WTC11 (cell line): ENCODE measurements around the gene AKAP13. TPM values are rescaled to one million over a fixed set of nuclear protein-coding genes. Genes with fewer than 3 reads are reported as not detected.

Experiments used
- ATAC-seq: fragments of 200-7000 bp; cut with Tn5 transposase; 2 replicates; pipeline ENCODE4 v1.10.0; 2021; ENCODE audit warnings: mild to moderate bottlenecking, moderate library complexity
- CTCF ChIA-PET: fragments of 300-600 bp; sonication (Branson Sonifier 250); formaldehyde crosslinking; loops from one replicate; lab custom pipeline; 2021; ENCODE audit warnings: antibody characterized with exemption; lab: Charles Lee
- POLR2A ChIA-PET: fragments of 350-600 bp; sonication (Branson Sonifier 250); formaldehyde crosslinking; loops from one replicate; lab custom pipeline; 2021; ENCODE audit warnings: antibody characterized with exemption; lab: Charles Lee
- DNase-seq: peaks from one replicate; pipeline ENCODE4 v3.0.0; 2021; ENCODE audit warnings: low spot score
- H3K27ac Mint-ChIP-seq: 2 replicates; pipeline ENCODE4 v1.8.0; 2021; ENCODE audit warnings: mixed read lengths
- H3K27me3 Mint-ChIP-seq: 2 replicates; pipeline ENCODE4 v1.8.0; 2021; ENCODE audit warnings: low read depth, mild to moderate bottlenecking, moderate library complexity, mixed read lengths
- H3K36me3 Mint-ChIP-seq: 2 replicates; pipeline ENCODE4 v1.8.0; 2021; ENCODE audit warnings: mixed read lengths
- H3K4me1 Mint-ChIP-seq: 2 replicates; pipeline ENCODE4 v1.8.0; 2022; ENCODE audit warnings: mixed read lengths
- H3K4me3 Mint-ChIP-seq: 2 replicates; pipeline ENCODE4 v1.8.0; 2021; ENCODE audit warnings: mild to moderate bottlenecking, moderate library complexity, mixed read lengths
- H3K9me3 Mint-ChIP-seq: 2 replicates; pipeline ENCODE4 v1.8.0; 2021; ENCODE audit warnings: mixed read lengths
- CREM ChIP-seq: sonication (generic); formaldehyde crosslinking; IDR thresholded peaks from 2 replicates; pipeline ENCODE4 v1.8.1; 2022; ENCODE audit warnings: mild to moderate bottlenecking, missing genetic modification reagents, moderate library complexity
- ESRRA ChIP-seq: sonication (generic); formaldehyde crosslinking; IDR thresholded peaks from 2 replicates; pipeline ENCODE4 v1.8.1; 2022; ENCODE audit warnings: mild to moderate bottlenecking, missing genetic modification reagents, borderline replicate concordance
- NR3C1 ChIP-seq: sonication (generic); formaldehyde crosslinking; conservative IDR thresholded peaks from 2 replicates; pipeline ENCODE4 v1.8.1; 2023; ENCODE audit warnings: low read depth, mild to moderate bottlenecking, missing genetic modification reagents
- PRRX2 ChIP-seq: fragments of 250-450 bp; sonication (Bioruptor Pico); IDR thresholded peaks from 2 replicates; pipeline ENCODE4 v1.8.0; 2021; ENCODE audit warnings: mild to moderate bottlenecking
- ZBTB21 ChIP-seq: sonication (generic); formaldehyde crosslinking; IDR thresholded peaks from 2 replicates; pipeline ENCODE4 v1.8.1; 2023; ENCODE audit warnings: mild to moderate bottlenecking, missing genetic modification reagents, borderline replicate concordance
- ZNF317 ChIP-seq: sonication (generic); formaldehyde crosslinking; IDR thresholded peaks from 2 replicates; pipeline ENCODE4 v1.8.1; 2023; ENCODE audit warnings: low read depth, mild to moderate bottlenecking, moderate library complexity, missing genetic modification reagents, borderline replicate concordance
- total RNA-seq: library from RNA; stranded (reverse); gene quantifications from 3 replicates; pipeline ENCODE4 v1.2.3, GENCODE V29; 2021
- TF ChIP-seq, protein P1 (sequence below): sonication (generic); formaldehyde crosslinking; IDR thresholded peaks from 2 replicates; pipeline ENCODE4 v1.8.1; 2023; ENCODE audit warnings: mild to moderate bottlenecking, missing genetic modification reagents, borderline replicate concordance
- TF ChIP-seq, protein P2 (sequence below): fragments of 250-450 bp; sonication (Bioruptor Pico); conservative IDR thresholded peaks from 2 replicates; pipeline ENCODE4 v1.9.0; 2021; ENCODE audit warnings: mild to moderate bottlenecking
- TF ChIP-seq, protein P3 (sequence below): sonication (generic); formaldehyde crosslinking; conservative IDR thresholded peaks from 2 replicates; pipeline ENCODE4 v1.8.1; 2023; ENCODE audit warnings: mild to moderate bottlenecking, low read depth, missing genetic modification reagents, moderate library complexity
- TF ChIP-seq, protein P4 (sequence below): sonication (generic); formaldehyde crosslinking; IDR thresholded peaks from 2 replicates; pipeline ENCODE4 v1.8.1; 2022; ENCODE audit warnings: missing genetic modification reagents, borderline replicate concordance
- TF ChIP-seq, protein P5 (sequence below): fragments of 200-600 bp; IDR thresholded peaks from 2 replicates; pipeline ENCODE4 v1.8.0; 2022; ENCODE audit warnings: antibody characterized with exemption
- TF ChIP-seq, protein P6 (sequence below): sonication (generic); formaldehyde crosslinking; IDR thresholded peaks from 2 replicates; pipeline ENCODE4 v1.8.1; 2023; ENCODE audit warnings: mild to moderate bottlenecking, missing genetic modification reagents, moderate library complexity
- TF ChIP-seq, protein P7 (sequence below): fragments of 250-450 bp; sonication (Bioruptor Pico); IDR thresholded peaks from 2 replicates; pipeline ENCODE4 v1.9.0; 2021; ENCODE audit warnings: moderate library complexity, mild to moderate bottlenecking, inconsistent platforms, borderline replicate concordance
- TF ChIP-seq, protein P8 (sequence below): sonication (generic); formaldehyde crosslinking; IDR thresholded peaks from 2 replicates; pipeline ENCODE4 v1.8.1; 2023; ENCODE audit warnings: mild to moderate bottlenecking, missing genetic modification reagents
- TF ChIP-seq, protein P9 (sequence below): sonication (generic); formaldehyde crosslinking; IDR thresholded peaks from 2 replicates; pipeline ENCODE4 v1.8.0; 2022; ENCODE audit warnings: mild to moderate bottlenecking, missing genetic modification reagents

Gene AKAP13
- total RNA-seq, 1 experiment from 2014 or later = 50.3 TPM

DNA sequence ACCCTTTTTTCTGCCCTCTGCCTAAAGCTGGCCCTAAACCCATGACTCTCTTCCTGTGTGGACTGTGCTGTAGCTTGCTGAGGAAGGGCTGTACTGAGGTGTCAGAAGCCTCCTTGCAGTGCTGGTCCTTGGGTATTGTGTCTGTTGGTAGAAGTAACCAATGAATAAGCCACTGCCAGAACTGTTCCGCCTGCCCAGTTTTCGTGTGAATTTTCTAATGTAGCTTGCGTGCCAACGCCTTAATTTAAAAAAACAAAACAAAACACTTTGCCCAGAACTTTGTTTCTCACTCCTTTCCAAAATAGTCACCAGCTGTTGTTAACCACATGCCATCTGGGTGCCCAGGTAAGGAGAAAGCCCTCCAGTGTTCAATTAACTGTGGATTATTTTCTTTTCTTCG lies 312.5 kb downstream of the AKAP13 start (continued):
- TF ChIP-seq, protein P1, sequence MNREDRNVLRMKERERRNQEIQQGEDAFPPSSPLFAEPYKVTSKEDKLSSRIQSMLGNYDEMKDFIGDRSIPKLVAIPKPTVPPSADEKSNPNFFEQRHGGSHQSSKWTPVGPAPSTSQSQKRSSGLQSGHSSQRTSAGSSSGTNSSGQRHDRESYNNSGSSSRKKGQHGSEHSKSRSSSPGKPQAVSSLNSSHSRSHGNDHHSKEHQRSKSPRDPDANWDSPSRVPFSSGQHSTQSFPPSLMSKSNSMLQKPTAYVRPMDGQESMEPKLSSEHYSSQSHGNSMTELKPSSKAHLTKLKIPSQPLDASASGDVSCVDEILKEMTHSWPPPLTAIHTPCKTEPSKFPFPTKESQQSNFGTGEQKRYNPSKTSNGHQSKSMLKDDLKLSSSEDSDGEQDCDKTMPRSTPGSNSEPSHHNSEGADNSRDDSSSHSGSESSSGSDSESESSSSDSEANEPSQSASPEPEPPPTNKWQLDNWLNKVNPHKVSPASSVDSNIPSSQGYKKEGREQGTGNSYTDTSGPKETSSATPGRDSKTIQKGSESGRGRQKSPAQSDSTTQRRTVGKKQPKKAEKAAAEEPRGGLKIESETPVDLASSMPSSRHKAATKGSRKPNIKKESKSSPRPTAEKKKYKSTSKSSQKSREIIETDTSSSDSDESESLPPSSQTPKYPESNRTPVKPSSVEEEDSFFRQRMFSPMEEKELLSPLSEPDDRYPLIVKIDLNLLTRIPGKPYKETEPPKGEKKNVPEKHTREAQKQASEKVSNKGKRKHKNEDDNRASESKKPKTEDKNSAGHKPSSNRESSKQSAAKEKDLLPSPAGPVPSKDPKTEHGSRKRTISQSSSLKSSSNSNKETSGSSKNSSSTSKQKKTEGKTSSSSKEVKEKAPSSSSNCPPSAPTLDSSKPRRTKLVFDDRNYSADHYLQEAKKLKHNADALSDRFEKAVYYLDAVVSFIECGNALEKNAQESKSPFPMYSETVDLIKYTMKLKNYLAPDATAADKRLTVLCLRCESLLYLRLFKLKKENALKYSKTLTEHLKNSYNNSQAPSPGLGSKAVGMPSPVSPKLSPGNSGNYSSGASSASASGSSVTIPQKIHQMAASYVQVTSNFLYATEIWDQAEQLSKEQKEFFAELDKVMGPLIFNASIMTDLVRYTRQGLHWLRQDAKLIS (CRISPR knock-in tag) = no peak
- TF ChIP-seq CREM (CRISPR knock-in tag) (no peak), ESRRA (CRISPR knock-in tag) (no peak), PRRX2 (CRISPR knock-in tag) (no peak)
- TF ChIP-seq, protein P2, sequence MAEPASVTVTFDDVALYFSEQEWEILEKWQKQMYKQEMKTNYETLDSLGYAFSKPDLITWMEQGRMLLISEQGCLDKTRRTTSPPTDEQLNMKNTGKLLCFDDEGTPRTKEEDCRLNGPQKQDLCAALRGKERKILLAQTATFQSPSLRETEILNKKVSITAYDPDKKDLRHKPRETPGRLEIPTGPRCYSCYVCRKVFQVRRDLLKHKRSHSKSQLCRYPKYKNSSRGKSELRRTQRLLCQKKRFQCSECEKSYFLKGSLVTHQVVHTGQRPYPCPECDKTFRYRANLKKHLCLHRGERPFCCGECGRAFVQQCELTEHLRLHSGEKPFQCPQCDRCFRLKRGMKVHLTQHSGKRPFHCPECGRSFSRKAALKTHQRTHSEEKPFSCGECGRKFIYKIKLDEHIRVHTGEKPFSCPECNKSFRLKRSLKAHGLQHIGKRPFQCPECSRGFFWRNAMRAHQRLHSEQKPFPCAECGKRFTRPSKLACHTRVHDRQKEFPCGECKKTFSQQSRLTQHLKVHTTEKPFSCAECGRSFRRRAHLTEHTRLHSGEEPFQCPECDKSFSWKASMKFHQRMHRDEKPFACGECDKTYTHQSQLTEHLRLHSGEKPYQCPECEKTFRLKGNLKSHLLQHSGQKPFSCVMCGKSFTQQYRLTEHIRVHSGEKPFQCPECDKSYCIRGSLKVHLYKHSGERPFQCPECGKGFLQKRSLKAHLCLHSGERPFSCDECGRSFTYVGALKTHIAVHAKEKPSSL = no peak
- TF ChIP-seq, protein P3, sequence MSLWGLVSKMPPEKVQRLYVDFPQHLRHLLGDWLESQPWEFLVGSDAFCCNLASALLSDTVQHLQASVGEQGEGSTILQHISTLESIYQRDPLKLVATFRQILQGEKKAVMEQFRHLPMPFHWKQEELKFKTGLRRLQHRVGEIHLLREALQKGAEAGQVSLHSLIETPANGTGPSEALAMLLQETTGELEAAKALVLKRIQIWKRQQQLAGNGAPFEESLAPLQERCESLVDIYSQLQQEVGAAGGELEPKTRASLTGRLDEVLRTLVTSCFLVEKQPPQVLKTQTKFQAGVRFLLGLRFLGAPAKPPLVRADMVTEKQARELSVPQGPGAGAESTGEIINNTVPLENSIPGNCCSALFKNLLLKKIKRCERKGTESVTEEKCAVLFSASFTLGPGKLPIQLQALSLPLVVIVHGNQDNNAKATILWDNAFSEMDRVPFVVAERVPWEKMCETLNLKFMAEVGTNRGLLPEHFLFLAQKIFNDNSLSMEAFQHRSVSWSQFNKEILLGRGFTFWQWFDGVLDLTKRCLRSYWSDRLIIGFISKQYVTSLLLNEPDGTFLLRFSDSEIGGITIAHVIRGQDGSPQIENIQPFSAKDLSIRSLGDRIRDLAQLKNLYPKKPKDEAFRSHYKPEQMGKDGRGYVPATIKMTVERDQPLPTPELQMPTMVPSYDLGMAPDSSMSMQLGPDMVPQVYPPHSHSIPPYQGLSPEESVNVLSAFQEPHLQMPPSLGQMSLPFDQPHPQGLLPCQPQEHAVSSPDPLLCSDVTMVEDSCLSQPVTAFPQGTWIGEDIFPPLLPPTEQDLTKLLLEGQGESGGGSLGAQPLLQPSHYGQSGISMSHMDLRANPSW = no peak

DNA sequence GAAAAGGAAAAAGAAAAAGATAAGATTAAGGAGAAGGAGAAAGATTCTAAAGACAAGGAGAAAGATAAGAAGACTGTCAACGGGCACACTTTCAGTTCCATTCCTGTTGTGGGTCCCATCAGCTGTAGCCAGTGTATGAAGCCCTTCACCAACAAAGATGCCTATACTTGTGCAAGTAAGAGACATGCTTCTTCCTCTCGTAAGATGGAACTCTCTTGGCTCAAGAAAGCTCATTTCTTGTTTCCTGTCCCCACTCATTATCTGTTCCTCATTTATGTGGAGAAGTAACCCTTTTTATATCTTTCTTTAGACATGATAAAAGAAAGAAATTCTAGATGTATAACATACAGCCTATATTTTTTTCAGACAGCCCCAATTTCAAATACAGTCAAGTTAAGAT lies 312.9 kb downstream of the AKAP13 start:
- Mint-ChIP-seq H3K4me3 (no peak overlapping the region), H3K36me3 (peaks cover 10% of the 10 kb centered on the region), H3K27ac (no peak overlapping the region), H3K9me3 (no peaks in the 10 kb centered on the region), H3K4me1 (peaks cover 24% of the 10 kb centered on the region), H3K27me3 (no peaks in the 10 kb centered on the region)
- no peak for DNase-seq
- POLR2A ChIA-PET = no interaction called here
- no peak for ATAC-seq
- TF ChIP-seq, protein P4, sequence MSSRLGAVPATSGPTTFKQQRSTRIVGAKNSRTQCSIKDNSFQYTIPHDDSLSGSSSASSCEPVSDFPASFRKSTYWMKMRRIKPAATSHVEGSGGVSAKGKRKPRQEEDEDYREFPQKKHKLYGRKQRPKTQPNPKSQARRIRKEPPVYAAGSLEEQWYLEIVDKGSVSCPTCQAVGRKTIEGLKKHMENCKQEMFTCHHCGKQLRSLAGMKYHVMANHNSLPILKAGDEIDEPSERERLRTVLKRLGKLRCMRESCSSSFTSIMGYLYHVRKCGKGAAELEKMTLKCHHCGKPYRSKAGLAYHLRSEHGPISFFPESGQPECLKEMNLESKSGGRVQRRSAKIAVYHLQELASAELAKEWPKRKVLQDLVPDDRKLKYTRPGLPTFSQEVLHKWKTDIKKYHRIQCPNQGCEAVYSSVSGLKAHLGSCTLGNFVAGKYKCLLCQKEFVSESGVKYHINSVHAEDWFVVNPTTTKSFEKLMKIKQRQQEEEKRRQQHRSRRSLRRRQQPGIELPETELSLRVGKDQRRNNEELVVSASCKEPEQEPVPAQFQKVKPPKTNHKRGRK (CRISPR knock-in tag) = no peak
- TF ChIP-seq, protein P5, sequence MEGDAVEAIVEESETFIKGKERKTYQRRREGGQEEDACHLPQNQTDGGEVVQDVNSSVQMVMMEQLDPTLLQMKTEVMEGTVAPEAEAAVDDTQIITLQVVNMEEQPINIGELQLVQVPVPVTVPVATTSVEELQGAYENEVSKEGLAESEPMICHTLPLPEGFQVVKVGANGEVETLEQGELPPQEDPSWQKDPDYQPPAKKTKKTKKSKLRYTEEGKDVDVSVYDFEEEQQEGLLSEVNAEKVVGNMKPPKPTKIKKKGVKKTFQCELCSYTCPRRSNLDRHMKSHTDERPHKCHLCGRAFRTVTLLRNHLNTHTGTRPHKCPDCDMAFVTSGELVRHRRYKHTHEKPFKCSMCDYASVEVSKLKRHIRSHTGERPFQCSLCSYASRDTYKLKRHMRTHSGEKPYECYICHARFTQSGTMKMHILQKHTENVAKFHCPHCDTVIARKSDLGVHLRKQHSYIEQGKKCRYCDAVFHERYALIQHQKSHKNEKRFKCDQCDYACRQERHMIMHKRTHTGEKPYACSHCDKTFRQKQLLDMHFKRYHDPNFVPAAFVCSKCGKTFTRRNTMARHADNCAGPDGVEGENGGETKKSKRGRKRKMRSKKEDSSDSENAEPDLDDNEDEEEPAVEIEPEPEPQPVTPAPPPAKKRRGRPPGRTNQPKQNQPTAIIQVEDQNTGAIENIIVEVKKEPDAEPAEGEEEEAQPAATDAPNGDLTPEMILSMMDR = no peak
- TF ChIP-seq, protein P6, sequence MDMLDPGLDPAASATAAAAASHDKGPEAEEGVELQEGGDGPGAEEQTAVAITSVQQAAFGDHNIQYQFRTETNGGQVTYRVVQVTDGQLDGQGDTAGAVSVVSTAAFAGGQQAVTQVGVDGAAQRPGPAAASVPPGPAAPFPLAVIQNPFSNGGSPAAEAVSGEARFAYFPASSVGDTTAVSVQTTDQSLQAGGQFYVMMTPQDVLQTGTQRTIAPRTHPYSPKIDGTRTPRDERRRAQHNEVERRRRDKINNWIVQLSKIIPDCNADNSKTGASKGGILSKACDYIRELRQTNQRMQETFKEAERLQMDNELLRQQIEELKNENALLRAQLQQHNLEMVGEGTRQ = no peak
- TF ChIP-seq ZNF317 (no peak), ESRRA (CRISPR knock-in tag) (no peak), NR3C1 (CRISPR knock-in tag) (no peak), ZBTB21 (CRISPR knock-in tag) (no peak)
- TF ChIP-seq, protein P7, sequence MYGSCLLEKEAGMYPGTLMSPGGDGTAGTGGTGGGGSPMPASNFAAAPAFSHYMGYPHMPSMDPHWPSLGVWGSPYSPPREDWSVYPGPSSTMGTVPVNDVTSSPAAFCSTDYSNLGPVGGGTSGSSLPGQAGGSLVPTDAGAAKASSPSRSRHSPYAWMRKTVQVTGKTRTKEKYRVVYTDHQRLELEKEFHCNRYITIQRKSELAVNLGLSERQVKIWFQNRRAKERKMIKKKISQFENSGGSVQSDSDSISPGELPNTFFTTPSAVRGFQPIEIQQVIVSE (CRISPR knock-in tag) = no peak
- TF ChIP-seq, protein P8, sequence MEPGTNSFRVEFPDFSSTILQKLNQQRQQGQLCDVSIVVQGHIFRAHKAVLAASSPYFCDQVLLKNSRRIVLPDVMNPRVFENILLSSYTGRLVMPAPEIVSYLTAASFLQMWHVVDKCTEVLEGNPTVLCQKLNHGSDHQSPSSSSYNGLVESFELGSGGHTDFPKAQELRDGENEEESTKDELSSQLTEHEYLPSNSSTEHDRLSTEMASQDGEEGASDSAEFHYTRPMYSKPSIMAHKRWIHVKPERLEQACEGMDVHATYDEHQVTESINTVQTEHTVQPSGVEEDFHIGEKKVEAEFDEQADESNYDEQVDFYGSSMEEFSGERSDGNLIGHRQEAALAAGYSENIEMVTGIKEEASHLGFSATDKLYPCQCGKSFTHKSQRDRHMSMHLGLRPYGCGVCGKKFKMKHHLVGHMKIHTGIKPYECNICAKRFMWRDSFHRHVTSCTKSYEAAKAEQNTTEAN (CRISPR knock-in tag) = no peak
- TF ChIP-seq, protein P9, sequence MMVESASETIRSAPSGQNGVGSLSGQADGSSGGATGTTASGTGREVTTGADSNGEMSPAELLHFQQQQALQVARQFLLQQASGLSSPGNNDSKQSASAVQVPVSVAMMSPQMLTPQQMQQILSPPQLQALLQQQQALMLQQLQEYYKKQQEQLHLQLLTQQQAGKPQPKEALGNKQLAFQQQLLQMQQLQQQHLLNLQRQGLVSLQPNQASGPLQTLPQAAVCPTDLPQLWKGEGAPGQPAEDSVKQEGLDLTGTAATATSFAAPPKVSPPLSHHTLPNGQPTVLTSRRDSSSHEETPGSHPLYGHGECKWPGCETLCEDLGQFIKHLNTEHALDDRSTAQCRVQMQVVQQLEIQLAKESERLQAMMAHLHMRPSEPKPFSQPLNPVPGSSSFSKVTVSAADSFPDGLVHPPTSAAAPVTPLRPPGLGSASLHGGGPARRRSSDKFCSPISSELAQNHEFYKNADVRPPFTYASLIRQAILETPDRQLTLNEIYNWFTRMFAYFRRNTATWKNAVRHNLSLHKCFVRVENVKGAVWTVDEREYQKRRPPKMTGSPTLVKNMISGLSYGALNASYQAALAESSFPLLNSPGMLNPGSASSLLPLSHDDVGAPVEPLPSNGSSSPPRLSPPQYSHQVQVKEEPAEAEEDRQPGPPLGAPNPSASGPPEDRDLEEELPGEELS (CRISPR knock-in tag) = no peak
- CTCF ChIA-PET = no interaction called here
